ENCODE data around the gene MINDY4.

Gene MINDY4

DNA sequence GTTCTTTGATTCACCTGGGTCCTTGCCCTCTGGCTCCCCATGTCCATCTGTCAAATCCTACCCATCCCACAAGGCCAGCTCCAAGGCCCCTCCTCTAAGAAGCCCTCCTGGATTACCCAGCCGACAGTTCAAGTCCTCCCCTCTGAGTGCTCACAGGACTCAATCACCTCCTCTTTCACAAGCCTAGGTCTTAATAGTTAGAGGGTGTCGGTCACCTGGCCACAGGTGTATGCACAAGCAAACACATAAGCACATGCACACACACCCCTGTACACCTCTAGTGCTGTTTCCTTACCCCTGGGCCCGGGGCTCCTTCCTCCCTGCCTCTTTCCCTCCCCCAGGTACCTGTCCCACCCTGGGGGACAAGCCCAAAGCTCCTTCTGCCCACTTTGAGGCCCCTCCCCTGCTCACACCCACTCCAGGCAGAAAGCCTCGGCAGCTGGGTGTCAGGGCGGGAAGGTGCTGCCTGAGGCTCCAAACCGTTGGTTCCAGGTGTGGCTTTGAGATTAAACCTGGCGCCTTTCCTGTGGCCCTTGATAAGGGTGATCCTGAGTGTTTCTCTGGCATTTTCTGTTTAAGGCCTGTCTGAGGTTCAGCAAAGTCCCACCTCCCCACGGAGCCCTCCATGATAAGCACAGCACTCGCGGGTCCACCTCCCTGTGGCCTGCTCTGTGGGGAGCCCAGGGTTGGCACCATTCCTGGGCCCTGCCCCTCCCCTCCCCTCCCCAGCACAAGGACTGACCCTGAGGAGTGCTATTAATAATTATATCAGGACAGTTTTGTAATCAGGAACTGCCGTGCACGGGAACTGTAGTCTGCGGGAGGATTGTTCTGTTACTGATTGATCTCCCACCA, 125.8 kb downstream of the MINDY4 start:
- Histone ChIP-seq H3K4me3 (ENCODE audit: low read depth, low read length) (no peak overlapping the region), H3K27ac (ENCODE audit: extremely low read depth, low read depth, low read length) (no peak overlapping the region), H3K36me3 (ENCODE audit: control insufficient read depth in 2 of 2, insufficient read depth in 1 of 2, low read length in 2 of 2) (no peaks in the 10 kb centered on the region), H3K4me1 (ENCODE audit: control insufficient read depth, insufficient read depth, low read length) (peaks cover 6% of the 10 kb centered on the region), H3K9me3 (ENCODE audit: control insufficient read depth, insufficient read depth, low read depth, low read length) (no peaks in the 10 kb centered on the region)
- CTCF ChIA-PET: interaction anchor here (0.6 kb wide), 2 partner anchors 44 to 1308 kb away, joined by 3 to 5 read pairs; no protein-coding TSS in a partner anchor
- TF ChIP-seq ZNF600 (tag by site-specific recombination; IDR thresholded peaks at IDR 0.05): no peak
- TF ChIP-seq GLI2 (tag by site-specific recombination; IDR thresholded peaks at IDR 0.05; ENCODE audit: borderline replicate concordance, low read depth): no peak
- no peak for TF ChIP-seq ZBTB21 (tag by site-specific recombination; IDR thresholded peaks at IDR 0.05)
- no peak for TF ChIP-seq ZNF248 (tag by site-specific recombination; IDR thresholded peaks at IDR 0.05)
- TF ChIP-seq ZNF138 (tag by site-specific recombination; IDR thresholded peaks at IDR 0.05; ENCODE audit: borderline replicate concordance): no peak
- no peak for TF ChIP-seq ZNF211 (tag by site-specific recombination; IDR thresholded peaks at IDR 0.05; ENCODE audit: low read depth)
- TF ChIP-seq KLF1 (tag by site-specific recombination; IDR thresholded peaks at IDR 0.05): peak; percentile 63
- no peak for TF ChIP-seq ZFP69B (tag by site-specific recombination; IDR thresholded peaks at IDR 0.05)
- peak; percentile 47 for TF ChIP-seq ZIC2 (tag by site-specific recombination; IDR thresholded peaks at IDR 0.05)
- TF ChIP-seq KLF8 (tag by site-specific recombination; IDR thresholded peaks at IDR 0.05): no peak
- no peak for TF ChIP-seq SALL2 (tag by site-specific recombination; IDR thresholded peaks at IDR 0.05; ENCODE audit: borderline replicate concordance)
- POLR2A ChIA-PET: no interaction called here

DNA sequence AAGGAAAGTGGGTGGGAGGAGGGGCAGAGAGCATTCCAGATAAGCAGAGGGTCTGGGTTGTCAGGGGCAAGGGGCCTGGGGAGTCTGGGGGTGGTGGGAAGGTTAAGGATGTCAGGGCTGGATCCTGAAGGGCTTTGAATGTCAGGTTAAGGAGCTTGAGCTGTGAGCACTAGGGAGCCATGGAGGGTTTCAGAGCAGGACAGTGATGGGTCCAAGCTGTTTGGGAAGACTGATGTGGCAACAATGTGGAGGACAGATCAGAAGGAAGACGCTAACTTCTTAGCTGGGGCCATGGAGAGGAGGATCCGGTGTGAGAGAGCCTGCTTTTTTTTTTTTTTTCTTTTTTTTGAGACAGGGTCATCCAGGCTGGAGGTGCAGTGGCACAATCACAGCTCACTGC, 126.6 kb downstream of the MINDY4 start:
- ChIA-PET CTCF (interaction anchor here (0.9 kb wide), 1 partner anchor 12 kb away, joined by 4 read pairs; no protein-coding TSS in a partner anchor), POLR2A (no interaction called here)
- H3K4me3 ChIP-seq (ENCODE audit: low read depth, low read length): no peak overlapping the region
- peaks cover 6% of the 10 kb centered on the region for H3K4me1 ChIP-seq (ENCODE audit: control insufficient read depth, insufficient read depth, low read length)
- TF ChIP-seq ZNF16 (tag by site-specific recombination; IDR thresholded peaks at IDR 0.05; ENCODE audit: low read depth) (peak; percentile 76), ZNF623 (tag by site-specific recombination; IDR thresholded peaks at IDR 0.05) (no peak), ZNF366 (tag by site-specific recombination; conservative IDR thresholded peaks at IDR 0.05) (no peak)
- H3K36me3 ChIP-seq (ENCODE audit: control insufficient read depth in 2 of 2, insufficient read depth in 1 of 2, low read length in 2 of 2): no peaks in the 10 kb centered on the region
- H3K27ac ChIP-seq (ENCODE audit: extremely low read depth, low read depth, low read length): no peak overlapping the region
- H3K9me3 ChIP-seq (ENCODE audit: control insufficient read depth, insufficient read depth, low read depth, low read length): no peaks in the 10 kb centered on the region

DNA sequence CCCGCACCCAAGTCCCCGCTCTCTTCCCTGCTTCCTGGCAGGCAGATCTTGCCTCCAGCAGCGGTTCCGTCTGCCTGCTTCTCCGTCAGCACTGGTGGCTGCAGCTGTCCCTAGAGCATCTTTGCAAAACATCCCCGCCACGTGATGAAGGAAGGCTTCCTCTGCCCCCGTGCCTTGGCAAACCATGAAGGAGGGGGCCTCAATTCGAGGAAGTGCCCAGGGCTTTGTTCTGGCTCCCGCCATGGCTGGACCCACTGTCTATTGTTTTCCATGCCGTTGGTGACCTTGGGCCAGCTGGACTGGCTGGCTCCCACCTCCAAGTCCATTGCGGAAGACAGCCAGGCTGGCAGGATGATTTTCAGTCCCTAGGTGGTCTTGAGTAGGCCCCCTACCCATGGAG, 127.2 kb downstream of the MINDY4 start:
- H3K27ac ChIP-seq (ENCODE audit: extremely low read depth, low read depth, low read length): no peak overlapping the region
- POLR2A ChIA-PET: no interaction called here

More for the DNA sequence above, 127.2 kb downstream of the MINDY4 start:
- Histone ChIP-seq H3K9me3 (ENCODE audit: control insufficient read depth, insufficient read depth, low read depth, low read length) (no peaks in the 10 kb centered on the region), H3K4me3 (ENCODE audit: low read depth, low read length) (no peak overlapping the region), H3K4me1 (ENCODE audit: control insufficient read depth, insufficient read depth, low read length) (peaks cover 3% of the 10 kb centered on the region), H3K36me3 (ENCODE audit: control insufficient read depth in 2 of 2, insufficient read depth in 1 of 2, low read length in 2 of 2) (no peaks in the 10 kb centered on the region)
- CTCF ChIA-PET: interaction anchor here (0.9 kb wide), 1 partner anchor 11 kb away, joined by 4 read pairs; no protein-coding TSS in a partner anchor
- TF ChIP-seq, protein P1, sequence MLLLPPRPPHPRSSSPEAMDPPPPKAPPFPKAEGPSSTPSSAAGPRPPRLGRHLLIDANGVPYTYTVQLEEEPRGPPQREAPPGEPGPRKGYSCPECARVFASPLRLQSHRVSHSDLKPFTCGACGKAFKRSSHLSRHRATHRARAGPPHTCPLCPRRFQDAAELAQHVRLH (tag by site-specific recombination; IDR thresholded peaks at IDR 0.05): no peak
- TF ChIP-seq ZNF146 (tag by site-specific recombination; IDR thresholded peaks at IDR 0.05) (no peak), ZFHX2 (tag by site-specific recombination; conservative IDR thresholded peaks at IDR 0.05) (no peak), PRDM6 (tag by site-specific recombination; IDR thresholded peaks at IDR 0.05) (no peak), ZBTB48 (tag by site-specific recombination; IDR thresholded peaks at IDR 0.05) (no peak)
